GM19035 (cell line): ENCODE results near the gene NUAK2.

Experiments used
- ATAC-seq: cut with Tn5 transposase; IDR thresholded peaks from one replicate; pipeline ENCODE4 v1.9.1; 2021; ENCODE audit not compliant: unreplicated experiment

Gene NUAK2

DNA sequence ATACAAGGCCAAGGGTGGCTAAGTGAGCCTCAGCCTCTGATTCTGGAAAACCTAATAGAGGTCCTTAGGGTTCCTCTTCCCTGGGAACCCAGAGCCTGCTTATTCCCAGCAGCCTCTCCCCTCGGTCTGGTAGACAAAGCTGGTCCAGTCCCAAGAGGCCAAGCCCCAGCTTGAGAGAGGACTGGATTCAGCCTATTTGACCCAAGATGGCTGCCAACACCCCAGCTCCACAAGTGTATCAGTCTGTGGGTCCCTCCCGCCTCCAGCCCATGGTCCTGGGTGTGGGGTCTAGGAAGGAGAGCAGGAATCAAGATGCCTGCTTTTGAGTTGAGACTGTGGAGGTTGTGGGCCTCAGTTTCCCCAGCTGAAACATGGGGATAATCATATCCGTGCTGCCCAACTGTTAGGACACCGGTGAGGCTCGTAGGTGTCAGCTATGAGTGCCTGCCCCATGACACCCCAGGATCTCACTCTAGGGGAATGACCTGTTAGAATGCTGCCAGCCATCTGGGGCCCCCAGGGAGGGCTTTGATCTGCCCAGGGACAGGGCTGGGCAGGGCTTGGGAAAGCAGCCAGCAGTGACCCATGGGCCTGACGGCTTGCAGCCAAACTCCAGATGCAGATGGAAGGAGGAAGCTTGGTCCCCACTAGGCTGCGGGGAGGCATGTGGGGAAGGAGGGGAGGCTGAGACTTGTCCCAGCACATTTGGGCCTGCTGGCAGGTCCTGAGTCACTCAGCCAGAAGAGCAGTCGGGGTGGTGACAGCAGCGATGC lies 45.4 kb downstream of the NUAK2 start:
- no peak for ATAC-seq

DNA sequence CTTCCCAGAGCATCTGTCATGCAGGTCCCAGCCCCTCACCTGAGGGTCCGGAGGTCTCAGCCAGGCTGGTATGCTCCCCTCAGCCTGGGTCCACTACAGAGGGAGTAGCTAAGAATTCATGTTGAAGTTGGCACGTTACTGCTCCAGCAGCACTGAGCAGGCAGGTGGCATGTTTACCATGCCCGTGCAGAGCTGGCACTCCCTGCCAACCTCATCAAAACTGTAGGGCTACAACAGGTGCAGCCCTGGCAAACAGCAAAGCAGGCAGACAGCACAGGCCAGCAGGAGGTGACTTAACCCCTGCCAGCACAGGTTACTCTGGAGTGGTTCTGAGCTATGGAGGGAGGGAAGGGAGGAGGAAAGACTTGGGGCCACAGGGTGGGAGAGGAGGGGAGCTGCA lies 46.4 kb downstream of the NUAK2 start:
- no peak for ATAC-seq

DNA sequence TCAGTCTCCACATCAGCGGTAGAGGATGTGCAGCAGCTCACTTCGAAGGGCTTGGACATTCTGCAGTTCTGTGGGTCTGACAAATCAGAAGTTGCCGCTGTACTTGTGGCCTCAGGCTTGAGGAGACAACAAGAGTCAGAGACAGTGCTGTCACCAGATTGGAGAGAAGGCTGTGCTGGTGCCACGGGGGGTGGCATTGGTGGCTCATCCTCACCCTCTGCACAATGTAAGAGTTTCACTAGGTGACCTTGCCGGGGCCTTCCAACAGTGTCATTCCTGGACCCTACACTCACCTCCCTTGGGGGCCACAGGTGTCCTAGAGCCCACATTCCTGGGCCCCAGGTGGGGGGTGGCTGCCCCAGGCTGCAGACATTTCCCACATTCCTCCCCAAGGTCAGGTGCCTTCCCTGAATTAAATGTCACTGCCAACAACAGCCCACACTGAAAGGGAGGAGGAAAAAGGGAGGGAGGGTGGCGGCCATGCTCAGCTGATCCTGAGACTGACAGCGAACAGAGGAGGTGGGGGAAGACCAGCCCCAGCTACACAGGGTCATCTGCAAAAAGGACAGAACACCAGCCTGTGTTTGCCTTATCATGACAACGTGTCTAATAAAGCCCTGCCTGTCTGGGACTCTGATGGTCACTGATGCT lies 47.4 kb downstream of the NUAK2 start:
- no peak for ATAC-seq

DNA sequence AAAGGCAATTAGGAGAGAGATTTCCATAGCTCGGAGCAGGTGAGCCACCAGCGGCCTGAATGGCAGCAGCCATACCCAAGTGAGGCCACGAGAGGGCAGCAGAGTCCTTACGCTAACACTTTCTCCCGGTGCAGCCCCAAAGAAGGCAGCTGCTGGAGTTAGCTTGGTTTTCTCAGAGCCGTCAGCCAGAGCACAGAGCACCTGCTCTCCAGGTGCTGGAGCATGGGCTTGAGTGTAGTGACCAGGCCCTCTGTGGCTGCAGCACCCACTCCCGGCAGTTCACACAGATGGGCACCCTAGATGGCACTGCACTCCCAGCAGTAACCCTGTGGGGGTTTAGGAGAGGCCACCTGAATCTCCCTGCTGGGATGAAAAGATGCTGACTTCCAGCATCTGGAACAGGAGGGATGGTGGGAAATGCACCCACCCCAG lies 48.0 kb downstream of the NUAK2 start:
- ATAC-seq: peak; percentile 66

DNA sequence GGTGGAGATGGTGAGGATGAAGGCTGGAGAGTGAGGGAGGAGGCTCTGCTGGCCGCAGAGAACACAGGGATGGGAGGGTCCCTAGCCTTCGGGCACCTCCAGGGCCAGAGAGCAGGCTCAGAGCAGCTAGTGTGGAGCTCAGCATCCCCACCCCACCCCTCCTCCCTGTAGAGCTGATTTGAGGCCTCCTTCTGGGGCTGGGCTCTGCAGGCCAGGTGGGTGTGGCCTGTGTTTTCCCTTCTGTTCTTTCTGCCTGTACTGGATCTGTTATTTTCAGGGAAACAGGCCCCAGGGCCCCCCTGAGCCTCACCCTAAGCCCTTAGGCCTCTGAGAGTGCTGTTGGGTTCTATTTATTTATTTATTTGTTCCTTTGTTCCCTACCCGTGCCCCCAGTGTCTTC lies 49.0 kb downstream of the NUAK2 start:
- ATAC-seq: no peak

DNA sequence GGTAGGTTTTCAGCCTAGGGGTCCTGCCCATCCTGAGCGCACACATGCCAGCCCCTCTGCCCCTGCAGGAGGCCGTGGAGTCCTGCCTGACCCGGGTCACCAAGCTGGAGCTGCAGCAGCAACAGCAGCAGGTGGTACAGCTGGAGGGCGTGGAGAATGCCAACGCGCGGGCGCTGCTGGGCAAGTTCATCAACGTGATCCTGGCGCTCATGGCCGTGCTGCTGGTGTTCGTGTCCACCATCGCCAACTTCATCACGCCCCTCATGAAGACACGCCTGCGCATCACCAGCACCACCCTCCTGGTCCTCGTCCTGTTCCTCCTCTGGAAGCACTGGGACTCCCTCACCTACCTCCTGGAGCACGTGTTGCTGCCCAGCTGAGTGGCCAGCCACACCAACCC lies 49.8 kb downstream of the NUAK2 start:
- ATAC-seq: no peak

DNA sequence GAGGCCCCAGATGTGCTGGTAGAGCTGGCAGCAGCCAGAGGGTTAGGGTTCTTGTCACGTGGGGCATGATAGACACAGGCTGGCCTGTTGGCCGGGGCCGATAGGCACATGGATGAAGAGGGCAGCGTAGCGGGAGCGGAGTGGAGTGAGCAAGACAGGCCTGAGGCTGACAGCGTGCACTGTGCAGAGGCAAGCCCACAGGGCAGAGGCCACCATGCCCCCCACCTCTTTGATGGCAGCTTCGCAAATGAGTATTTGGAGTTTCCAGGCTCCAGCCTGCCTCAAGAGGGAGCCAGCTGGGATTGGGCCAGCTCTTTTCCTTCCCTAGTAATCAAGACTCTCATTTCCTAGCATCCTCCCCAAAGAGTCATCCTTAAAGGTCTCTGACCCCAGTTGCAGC lies 50.3 kb downstream of the NUAK2 start:
- no peak for ATAC-seq

DNA sequence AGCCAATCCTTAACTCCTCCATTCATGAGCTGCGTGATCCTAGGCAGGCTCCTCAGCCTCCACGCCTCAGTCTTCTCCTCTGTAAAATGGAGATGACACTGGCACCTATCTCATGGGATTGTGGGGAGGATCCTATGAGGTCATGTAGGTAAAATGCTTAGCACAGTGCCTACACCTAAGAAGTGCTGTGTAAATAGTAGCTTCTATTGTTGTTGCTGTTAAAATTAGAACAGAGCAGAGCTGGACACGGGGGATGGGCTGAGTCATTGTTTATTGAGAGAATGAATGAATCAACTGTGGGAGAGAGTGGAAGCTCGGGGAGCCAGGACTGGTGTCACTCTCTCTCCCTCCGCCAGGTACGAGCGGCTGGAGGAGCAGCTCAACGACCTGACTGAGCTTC lies 50.8 kb downstream of the NUAK2 start:
- no peak for ATAC-seq

DNA sequence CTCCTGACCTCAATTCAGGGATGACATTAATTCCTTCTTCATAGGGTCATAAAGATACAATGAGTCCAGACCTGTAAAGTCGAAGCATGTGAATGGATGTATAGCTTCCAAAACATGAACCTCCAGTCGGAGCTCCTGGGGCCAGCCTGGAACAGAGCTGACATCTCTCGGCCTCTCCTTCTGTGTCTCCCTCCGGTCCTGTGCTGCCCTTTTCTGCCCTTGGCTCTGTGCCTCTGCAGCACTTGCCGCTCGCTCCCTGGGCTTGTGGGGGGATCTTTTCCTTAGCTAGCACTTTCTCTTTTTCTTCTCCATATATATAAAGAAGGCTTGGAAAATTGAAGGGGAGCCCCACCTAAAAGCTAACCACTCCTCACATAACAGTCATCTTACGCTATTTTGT lies 51.3 kb downstream of the NUAK2 start:
- ATAC-seq: no peak

DNA sequence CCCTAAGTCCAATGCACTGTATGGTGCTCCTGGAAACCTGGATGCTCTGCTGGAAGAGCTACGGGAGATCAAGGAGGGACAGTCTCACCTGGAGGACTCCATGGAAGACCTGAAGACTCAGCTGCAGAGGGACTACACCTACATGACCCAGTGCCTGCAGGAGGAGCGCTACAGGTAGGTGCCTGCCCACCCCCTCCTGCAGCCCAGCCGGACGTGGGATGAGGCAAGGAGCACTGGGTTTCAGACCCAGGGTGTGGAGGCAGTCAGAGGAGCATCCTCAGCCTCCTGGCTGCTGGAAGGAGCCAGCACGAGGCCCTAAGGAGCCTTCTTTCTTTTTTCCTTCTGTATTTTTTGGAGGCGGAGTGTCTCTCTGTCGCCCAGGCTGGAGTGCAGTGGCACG lies 51.8 kb downstream of the NUAK2 start:
- no peak for ATAC-seq

DNA sequence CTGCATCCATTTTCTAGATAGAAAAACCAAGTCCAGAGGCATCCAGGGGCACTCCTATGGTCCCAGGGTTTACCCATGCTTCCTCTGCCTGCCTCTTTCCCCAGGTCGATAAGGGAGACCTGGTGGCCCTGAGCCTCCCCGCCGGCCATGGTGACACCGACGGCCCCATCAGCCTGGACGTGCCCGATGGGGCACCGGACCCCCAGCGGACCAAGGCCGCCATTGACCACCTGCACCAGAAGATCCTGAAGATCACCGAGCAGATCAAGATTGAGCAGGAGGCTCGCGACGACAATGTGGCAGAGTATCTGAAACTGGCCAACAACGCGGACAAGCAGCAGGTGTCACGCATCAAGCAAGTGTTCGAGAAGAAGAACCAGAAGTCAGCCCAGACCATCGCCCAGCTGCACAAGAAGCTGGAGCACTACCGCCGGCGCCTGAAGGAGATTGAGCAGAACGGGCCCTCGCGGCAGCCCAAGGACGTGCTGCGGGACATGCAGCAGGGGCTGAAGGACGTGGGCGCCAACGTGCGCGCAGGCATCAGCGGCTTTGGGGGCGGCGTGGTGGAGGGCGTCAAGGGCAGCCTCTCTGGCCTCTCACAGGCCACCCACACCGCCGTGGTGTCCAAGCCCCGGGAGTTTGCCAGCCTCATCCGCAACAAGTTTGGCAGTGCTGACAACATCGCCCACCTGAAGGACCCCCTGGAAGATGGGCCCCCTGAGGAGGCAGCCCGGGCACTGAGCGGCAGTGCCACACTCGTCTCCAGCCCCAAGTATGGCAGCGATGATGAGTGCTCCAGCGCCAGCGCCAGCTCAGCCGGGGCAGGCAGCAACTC lies 52.5 kb downstream of the NUAK2 start:
- no peak for ATAC-seq

DNA sequence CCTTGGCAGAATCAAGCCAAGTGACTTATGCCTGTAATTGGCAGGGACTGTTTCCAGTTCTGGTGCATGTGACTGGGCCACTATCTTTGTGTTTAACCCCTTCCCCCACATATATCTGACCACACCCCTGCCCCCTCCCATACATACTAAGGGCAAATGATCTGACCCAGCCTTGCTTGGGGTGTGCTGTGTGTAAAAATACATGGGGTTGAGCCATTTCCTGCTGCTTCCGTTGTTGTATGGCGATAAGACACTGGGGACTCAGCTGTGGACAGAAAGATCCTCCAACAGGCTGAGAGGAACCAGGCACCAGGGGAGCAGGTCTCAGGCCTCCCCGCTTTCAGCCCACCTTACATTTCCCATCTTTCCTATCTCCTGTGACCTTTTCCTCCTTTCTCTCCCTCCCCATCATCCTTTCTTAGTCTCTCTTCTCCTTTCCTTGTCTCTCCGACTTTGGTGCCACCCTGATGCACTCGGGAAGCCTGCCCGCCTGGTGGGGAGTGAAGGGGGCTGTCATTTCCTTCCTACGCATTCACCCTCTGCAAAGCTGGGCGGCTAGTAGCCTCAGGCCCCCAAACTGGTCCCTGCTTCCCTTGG lies 54.1 kb downstream of the NUAK2 start:
- ATAC-seq: no peak

DNA sequence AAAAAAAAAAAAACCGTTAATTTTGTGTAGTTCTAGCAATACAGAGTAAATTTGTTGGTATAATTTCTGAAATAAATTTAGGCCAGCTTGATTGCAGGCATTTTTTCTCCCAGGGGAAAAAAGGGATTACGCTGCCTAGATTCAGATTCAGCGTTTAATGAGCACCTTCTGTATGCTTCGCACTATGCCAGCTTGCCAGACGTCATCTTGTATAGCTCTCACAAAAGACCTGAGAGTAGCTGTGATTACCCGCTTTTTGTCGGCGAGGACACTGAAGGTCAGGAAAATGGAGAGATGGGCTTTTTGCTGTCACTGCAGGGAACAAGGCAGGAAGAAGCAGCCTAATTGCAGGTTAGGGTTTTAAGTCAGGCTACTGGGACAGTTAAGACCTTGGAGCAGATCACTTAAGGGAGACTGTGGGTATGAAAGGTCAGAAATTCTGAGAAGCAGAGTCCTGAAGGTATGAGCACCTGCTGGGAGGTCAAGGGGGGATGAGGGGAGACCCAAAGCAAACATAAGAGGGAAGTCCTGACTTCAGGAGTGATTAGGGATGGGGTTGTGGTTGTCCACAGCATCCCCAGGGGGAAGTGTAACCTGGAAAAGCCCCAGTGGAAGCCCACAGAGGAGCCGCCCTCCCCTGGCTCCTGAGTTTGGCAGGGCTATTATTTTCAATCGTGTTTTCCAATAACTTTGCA lies 54.8 kb downstream of the NUAK2 start:
- no peak for ATAC-seq

DNA sequence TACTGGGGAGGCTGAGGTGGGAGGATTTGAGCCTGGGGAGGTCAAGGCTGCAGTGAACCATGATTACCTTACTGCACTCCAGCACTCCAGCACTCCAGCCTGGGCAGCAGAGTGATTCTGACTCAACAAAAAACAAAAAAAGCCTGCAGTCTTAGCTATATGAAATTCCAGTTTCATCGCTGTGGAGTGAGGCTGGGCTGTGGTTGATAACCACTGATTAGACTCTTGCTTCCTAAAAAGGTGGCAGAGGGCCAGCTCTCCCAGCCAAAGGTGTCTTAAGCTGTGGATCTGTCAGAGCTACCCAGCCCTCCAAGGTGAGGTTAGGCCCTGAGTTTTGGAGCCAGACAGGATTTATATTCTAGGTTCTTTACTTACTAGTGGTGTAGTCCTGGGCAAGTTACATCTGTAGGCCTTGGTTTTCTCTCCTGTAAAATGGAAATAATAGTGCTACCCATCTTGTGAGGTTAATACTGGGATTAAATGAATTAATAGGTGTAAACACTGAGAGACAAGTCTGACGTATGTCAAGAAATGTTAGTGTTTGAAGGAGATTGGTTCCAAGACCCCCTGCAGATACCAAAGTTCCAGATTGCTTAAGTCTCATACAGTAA lies 57.9 kb downstream of the NUAK2 start:
- no peak for ATAC-seq

DNA sequence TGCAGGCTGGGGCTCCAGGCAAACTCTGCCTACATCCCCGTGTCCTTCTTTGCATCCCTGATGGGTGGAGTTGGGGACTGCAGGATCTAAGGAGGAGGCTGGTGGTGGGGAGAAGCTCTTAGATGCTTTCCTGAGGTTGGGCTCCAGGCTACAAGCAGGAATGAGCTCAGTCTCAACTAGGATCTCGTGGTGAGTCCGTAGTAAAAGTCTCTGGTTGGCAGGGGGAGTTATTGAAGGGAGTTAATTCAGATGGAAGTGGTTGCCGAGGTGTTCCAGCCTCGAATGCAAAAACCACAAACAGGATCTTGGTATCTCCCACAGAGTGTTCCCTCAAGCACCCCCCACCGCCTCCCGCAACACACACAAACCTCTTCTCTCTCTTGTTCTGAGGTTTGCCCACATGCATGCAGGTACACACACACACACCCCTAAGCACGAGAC lies 58.8 kb downstream of the NUAK2 start:
- no peak for ATAC-seq

DNA sequence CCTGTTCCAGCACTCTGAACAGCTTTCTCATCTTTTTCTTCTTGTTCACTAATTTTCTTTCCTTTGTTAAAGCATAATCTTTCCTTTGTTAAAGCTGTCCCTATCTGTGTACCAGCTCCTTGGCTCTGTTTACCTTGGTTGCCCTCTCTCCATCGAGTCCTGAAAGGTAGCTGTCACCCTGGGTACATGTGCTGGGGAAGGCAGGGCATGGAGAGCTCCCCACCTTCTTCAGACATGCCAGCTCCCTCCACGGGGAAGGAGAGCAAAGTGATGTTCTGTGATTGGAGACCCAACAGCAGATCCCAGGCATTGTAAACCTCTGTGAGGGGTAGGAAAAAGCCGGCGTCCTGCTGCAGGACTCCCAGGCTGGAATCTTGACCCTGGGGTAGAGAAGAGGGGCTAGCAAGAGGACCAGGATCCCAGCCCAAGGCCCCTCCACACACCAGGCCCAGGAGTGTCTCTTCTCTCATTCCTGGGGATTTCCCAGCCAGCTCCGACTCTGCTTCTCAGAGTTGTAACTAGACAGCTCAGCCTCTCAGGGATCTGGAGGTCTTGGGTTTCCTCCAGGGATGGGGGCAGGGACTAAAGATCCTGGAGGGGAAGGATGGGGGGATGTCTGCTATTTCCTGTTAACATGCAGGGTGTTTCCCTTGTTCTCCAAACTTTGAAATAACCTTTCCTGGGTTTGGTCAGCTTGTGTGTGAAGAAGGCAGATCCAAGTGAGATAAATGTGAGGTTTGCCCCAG lies 59.4 kb downstream of the NUAK2 start:
- no peak for ATAC-seq

DNA sequence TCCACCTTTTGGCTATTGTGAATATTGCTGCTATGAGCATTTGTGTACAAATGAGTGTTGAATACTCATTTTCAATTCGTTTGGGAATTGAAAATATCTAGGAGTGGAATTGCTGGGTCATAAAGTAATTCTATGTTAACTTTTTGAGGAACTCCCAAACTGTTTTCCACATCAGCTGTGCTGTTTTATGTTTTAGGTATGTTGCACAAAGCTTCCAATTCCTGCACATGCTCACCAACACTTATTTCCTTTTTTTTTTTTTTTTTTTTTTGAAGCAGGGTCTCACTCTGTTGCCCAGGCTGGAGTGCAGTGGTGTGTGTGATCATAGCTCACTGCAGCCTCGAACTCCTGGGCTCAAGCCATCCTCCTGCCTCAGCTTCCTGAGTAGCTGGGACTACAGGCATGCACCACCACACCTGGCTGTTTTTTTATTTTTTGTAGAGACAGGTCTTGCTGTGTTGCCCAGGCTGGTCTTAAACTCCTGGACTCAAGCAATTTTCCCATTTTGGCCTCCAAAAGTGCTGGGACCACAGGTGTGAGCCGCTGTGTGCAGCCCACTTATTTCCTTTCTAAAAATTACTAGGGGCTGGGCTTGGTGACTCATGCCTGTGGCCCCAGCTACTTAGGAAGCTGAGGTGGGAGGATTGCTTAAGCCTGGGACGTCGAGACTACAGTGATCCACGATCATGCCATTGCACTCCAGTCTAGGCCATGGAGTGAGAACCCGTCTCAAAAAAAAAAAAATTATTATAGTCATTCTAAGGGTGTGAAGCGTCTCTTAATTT lies 60.4 kb downstream of the NUAK2 start:
- no peak for ATAC-seq

DNA sequence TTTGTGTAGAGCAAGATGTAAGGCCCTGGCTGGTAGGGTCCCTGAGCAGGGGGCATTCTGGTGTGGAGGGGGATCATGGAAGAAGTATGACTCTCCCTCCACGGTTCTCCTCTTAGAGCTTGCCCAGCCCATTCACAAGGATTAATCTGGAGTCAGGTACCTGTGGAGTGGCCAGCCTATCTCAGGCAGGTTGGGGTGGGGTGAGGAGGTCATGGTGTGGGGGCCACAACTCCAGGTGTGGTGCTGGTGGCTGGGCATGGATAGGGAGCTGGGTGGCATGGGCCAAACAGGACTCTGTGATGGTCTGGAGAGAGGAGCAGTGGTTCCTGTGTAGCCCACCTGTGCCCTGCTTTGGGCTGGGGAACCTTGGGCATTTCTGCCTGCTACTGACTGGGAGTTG lies 61.5 kb downstream of the NUAK2 start:
- ATAC-seq: no peak

DNA sequence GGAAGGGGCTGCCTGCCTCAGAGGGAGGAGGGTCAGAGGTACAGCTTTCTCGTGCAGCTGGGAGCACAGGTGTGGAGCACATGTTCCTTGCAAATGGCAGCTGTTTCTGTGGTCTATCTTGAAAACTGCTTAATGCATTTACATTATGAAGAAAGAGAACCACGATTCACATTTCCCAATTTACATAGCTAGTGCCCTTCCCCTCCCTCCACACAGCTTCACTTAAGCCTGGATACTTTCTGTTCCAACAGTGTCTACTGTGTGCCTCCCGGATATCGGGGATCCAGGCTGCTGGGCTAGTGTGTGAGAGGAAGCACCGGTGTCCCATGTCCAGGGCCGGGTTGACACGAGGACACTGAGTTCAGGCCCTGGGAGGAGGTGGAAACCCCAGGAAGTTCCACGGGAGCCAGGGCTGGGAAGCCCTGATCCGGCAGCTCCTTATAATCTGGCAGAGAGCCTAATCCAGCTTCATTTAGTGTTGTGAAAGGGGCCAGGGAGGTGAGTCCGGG lies 62.2 kb downstream of the NUAK2 start:
- no peak for ATAC-seq
